ENCODE data around the gene SFN.
"Not testable (repeated sequence)": the region's sequence is repeated elsewhere in the genome, so short reads cannot be mapped to it uniquely, and the experiment has no call there.

Gene SFN

DNA sequence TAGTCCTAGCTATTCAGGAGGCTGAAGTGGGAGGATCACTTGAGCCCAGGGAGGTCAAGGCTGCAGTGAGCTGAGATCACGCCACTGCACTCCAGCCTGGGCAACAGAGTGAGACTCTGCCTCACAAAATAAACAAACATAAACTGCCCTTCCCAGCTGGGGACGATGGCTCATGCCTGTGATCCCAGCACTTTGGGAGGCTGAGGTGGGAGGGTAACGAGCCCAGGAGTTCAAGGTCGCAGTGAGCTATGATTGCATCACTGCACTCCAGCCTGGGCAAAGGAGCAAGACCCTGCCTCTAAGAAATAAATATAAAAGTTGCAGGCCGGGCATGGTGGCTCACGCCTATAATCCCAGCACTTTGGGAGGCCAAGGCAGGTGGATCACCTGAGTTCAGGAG, 18.7 kb downstream of the SFN start:
- H3K27me3 ChIP-seq (ENCODE audit: control insufficient read depth, insufficient read depth, low read length); H3K4me1 ChIP-seq (ENCODE audit: control insufficient read depth, insufficient read depth, low read length); H3K4me3 ChIP-seq (ENCODE audit: low read depth, low read length); H3K9me3 ChIP-seq (ENCODE audit: control insufficient read depth, insufficient read depth, low read length); H3K9ac ChIP-seq (ENCODE audit: low read depth, low read length): not testable (repeated sequence)
- peaks cover 36% of the 10 kb centered on the region for H3K36me3 ChIP-seq (ENCODE audit: control insufficient read depth, insufficient read depth, low read length)

DNA sequence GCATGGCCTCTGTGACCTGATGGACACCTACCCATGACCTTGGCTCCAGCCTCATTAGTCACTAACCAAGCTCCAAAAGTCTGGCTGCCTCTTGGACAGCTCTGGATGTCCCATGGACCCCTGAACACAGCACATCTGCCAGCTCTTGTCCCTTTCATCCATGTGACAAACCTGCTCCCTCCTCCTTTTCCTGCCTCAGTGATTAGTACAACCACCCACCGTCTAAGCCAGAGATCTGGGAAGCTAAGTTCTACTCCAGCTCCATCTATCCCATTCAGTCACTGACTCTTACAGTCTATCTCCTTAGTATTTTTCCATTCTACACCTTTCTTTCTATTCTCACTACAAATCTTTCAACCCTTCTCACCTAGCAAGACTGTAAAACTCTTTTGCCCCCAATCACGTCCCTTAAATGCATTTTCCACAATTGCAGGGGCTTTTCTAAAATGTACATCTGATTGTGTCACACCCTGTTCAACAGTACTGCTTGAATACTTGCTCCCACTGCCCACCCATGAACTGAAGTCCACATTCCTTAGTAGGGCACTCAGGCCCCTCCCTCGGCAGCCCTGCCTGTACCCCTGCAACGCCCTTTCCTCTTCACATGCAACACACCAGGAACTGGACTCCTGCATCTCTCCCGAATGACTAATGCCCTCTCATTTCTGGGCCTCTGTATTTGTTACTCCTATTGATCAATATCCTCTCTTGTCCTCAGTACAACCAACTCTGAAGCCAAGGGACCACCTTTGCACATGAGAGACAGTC, 19.9 kb downstream of the SFN start:
- H3K4me1 ChIP-seq (ENCODE audit: control insufficient read depth, insufficient read depth, low read length), result no peaks in the 10 kb centered on the region
- peaks cover 31% of the 10 kb centered on the region for H3K36me3 ChIP-seq (ENCODE audit: control insufficient read depth, insufficient read depth, low read length)
- H3K9me3 ChIP-seq (ENCODE audit: control insufficient read depth, insufficient read depth, low read length), result no peaks in the 10 kb centered on the region
- no peak overlapping the region for H3K9ac ChIP-seq (ENCODE audit: low read depth, low read length)
- no peak overlapping the region for H3K4me3 ChIP-seq (ENCODE audit: low read depth, low read length)
- H3K27me3 ChIP-seq (ENCODE audit: control insufficient read depth, insufficient read depth, low read length), result no peaks in the 10 kb centered on the region

DNA sequence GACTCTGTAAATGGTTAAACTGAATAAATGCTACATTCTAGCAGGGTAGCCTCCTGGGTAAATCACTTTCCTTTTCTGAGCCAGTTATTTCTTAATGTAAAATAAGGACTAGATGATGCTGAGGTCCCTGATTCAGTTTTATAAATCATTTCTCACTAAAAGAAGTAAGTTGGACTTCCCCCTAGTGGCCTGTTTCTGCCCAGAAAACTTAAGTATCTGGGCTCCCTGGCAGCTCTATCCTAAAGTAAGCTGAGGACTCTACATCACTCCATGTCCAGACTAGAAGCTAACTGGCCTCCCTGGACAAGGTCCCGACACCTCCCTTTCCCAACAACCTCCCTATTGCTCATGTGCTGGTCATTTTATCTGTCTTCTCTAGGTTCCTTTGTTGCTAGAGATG, 24.2 kb downstream of the SFN start:
- Histone ChIP-seq H3K27me3 (ENCODE audit: control insufficient read depth, insufficient read depth, low read length) (no peaks in the 10 kb centered on the region), H3K4me1 (ENCODE audit: control insufficient read depth, insufficient read depth, low read length) (peaks cover 4% of the 10 kb centered on the region), H3K9me3 (ENCODE audit: control insufficient read depth, insufficient read depth, low read length) (no peaks in the 10 kb centered on the region), H3K9ac (ENCODE audit: low read depth, low read length) (no peak overlapping the region), H3K4me3 (ENCODE audit: low read depth, low read length) (no peak overlapping the region), H3K36me3 (ENCODE audit: control insufficient read depth, insufficient read depth, low read length) (peaks cover 26% of the 10 kb centered on the region)

DNA sequence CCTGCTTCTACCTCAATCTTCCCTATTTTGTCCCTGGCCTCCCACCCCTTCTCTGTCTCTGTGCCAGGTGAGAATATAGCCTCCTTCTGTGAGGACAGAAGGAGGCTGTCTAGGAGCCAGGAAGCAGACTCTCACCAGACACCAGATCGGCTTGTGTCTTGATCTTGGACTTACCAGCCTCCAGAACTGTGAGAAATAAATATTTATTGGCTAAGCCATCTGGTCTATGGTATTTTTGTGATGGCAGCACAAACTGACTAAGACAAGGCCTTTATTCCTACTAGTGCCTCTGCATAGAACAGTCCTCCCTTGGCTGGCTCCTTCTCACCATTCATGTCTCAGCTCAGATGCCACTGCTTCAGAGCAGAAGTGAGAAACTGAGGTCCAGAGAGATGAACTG, 25.3 kb downstream of the SFN start:
- H3K27me3 ChIP-seq (ENCODE audit: control insufficient read depth, insufficient read depth, low read length), result no peaks in the 10 kb centered on the region
- no peaks in the 10 kb centered on the region for H3K9me3 ChIP-seq (ENCODE audit: control insufficient read depth, insufficient read depth, low read length)
- H3K4me1 ChIP-seq (ENCODE audit: control insufficient read depth, insufficient read depth, low read length), result peaks cover 4% of the 10 kb centered on the region
- H3K4me3 ChIP-seq (ENCODE audit: low read depth, low read length), result no peak overlapping the region
- no peak overlapping the region for H3K9ac ChIP-seq (ENCODE audit: low read depth, low read length)
- peaks cover 28% of the 10 kb centered on the region for H3K36me3 ChIP-seq (ENCODE audit: control insufficient read depth, insufficient read depth, low read length)

DNA sequence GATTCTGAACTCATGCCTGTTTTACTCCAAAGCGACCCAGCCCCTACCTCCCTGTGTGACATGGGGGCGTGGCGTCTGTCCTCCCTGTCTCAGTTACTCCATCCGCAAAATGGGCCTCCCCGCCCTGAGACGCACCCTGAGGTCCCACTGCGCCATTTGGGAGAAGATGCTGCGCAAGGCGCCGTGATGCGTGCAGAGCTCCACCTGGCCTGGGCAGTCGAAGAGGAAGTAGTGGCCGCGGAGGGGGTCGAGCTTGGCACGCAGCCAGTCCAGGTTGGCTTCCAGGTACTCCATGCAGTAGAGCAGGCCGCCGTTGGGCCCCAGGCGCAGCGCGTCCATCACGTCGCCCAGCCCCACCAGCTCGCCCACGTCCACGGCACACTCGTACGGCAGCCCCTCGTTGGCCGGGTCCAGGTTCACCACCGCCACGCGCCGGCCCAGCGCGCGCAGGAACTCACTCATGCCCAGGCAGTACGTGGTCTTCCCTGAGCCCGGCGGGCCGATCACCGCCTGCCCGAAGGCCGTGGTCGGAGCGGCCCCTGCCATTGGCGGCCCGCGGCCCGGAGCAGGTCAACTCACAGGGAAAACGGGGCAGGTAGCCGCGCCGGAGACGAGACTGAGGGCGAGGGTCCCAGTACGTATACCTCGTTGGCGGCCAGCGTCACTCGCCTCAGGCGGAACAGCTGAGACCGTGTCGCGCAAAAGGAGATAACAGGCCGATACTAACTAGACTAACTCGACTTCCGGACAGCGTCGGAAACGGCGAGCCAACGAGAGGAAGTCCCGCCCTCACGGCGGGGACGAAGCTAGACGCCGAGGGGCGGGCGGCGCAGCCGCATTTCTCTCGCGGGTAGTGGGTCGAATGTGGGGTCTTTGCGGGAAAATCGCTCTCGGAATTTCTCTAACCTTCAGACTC, 26.9 kb downstream of the SFN start, which contains the start of gene GPN2:
TSS of gene GPN2 (minus strand) at position 733 of the 916 bp plus-strand sequence. CDS start at position 546, 187 bp downstream.
- H3K9me3 ChIP-seq (ENCODE audit: control insufficient read depth, insufficient read depth, low read length), result no peaks in the 10 kb centered on the region
- H3K4me1 ChIP-seq (ENCODE audit: control insufficient read depth, insufficient read depth, low read length), result peaks cover 4% of the 10 kb centered on the region
- H3K27me3 ChIP-seq (ENCODE audit: control insufficient read depth, insufficient read depth, low read length), result no peaks in the 10 kb centered on the region
- peak within 1 kb of the TSS; percentile 89 for H3K4me3 ChIP-seq (ENCODE audit: low read depth, low read length)
- peak within 1 kb of the TSS; percentile 93 for H3K9ac ChIP-seq (ENCODE audit: low read depth, low read length)
- H3K36me3 ChIP-seq (ENCODE audit: control insufficient read depth, insufficient read depth, low read length), result peaks cover 28% of the 10 kb centered on the region

DNA sequence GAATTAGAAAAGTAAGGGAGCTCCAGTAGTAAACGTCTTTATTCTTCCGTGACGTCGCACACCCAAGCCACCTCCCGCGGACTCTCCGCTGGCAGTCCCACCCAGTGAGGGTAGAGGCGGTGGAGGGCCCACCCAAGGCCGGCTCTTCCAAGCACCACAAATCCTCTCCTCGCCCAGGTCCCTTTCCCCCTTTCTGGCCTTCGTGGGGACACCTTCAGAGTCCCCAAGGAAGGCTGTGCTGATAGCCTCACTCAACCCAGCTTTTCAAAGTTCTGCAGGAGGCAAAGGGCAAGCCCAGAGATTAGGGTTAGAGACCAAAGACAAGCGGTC, 27.5 kb downstream of the SFN start:
- H3K9ac ChIP-seq (ENCODE audit: low read depth, low read length), result peak overlapping the region; percentile 93
- peaks cover 22% of the 10 kb centered on the region for H3K36me3 ChIP-seq (ENCODE audit: control insufficient read depth, insufficient read depth, low read length)
- peak overlapping the region; percentile 89 for H3K4me3 ChIP-seq (ENCODE audit: low read depth, low read length)
- H3K27me3 ChIP-seq (ENCODE audit: control insufficient read depth, insufficient read depth, low read length), result no peaks in the 10 kb centered on the region
- H3K9me3 ChIP-seq (ENCODE audit: control insufficient read depth, insufficient read depth, low read length), result no peaks in the 10 kb centered on the region
- peaks cover 4% of the 10 kb centered on the region for H3K4me1 ChIP-seq (ENCODE audit: control insufficient read depth, insufficient read depth, low read length)

DNA sequence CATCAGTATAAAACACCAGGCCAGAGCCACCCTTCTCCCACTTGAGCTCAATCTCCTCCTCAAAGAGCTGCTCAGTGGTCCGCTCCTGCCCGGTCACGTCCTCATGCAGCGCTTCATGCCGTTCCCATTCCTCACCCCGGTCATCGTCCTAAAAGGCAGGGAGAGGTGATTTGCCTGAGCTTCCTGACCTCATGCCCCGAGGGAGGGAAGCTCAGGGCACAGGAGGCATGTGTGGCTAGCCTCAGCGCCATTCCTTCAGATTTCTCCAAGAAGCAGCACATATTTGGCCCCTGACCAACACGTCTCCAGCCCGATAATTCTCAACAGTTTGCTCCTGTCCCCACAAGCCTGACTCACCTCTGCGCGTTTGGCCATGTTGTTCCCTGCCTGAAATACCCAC, 31.3 kb downstream of the SFN start:
- Histone ChIP-seq H3K9ac (ENCODE audit: low read depth, low read length) (no peak overlapping the region), H3K4me3 (ENCODE audit: low read depth, low read length) (no peak overlapping the region), H3K27me3 (ENCODE audit: control insufficient read depth, insufficient read depth, low read length) (no peaks in the 10 kb centered on the region), H3K36me3 (ENCODE audit: control insufficient read depth, insufficient read depth, low read length) (peaks cover 15% of the 10 kb centered on the region), H3K4me1 (ENCODE audit: control insufficient read depth, insufficient read depth, low read length) (peaks cover 2% of the 10 kb centered on the region), H3K9me3 (ENCODE audit: control insufficient read depth, insufficient read depth, low read length) (no peaks in the 10 kb centered on the region)

DNA sequence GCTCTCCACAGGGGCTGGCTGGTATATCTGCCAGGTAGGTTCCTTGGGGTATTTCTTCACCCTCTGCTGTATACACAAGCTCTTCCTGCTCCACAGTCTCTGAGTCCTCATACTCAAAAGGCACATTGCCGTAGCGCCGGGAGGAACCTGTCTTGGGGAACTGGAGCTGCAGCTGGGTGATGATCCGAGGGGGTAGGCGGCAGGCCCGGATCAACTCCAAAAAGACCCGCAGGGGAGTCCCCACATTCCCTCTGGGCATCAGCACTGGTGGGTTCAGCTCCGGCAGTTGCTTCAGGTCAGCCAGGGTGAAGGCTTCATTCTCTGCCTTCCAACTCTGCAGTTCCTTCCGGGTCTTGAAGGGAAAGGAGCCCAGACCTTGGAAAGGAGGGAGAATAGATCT, 34.4 kb downstream of the SFN start:
- Histone ChIP-seq H3K4me1 (ENCODE audit: control insufficient read depth, insufficient read depth, low read length) (peaks cover 3% of the 10 kb centered on the region), H3K9ac (ENCODE audit: low read depth, low read length) (no peak overlapping the region), H3K9me3 (ENCODE audit: control insufficient read depth, insufficient read depth, low read length) (no peaks in the 10 kb centered on the region), H3K4me3 (ENCODE audit: low read depth, low read length) (no peak overlapping the region), H3K27me3 (ENCODE audit: control insufficient read depth, insufficient read depth, low read length) (no peaks in the 10 kb centered on the region), H3K36me3 (ENCODE audit: control insufficient read depth, insufficient read depth, low read length) (peaks cover 12% of the 10 kb centered on the region)

DNA sequence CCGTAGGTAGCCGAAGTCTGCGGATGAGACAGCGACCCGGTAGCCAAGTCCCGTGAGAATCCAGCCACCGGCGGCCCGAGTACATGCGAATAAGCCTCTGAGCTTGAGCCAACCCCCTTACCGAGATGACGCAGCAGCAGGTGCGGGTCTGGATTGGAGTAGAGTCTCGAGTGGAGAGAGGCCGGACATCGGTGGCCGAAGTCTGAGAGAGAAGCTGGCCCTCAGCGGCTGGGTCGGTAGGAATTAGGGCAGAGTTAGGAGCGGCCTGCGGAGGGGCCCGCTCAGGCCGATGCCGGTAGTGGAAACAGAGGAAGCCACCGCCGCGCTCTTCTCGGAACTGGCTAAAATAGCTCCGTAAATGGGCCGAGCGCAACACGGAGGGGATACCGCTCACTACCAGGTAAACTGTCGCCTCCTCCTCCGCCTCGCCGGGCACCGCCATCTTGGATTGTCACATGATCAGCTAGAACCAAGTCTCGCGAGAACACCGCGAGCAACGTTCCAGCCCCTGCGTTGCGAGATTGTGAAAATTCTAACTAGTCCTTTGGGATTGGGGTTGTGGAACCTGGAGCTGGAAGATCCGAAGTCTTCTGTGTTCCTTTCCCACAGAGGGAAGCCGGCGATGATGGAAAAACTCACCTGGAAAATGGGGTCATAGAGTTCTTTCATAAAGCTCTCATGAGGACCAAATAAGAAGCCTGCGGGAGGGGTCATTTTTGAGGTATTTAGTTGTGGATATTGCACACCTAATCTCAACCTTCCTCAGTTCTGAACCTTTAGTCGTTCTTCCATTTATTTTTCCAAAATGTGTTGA, 37.3 kb downstream of the SFN start, which contains the start of gene GPATCH3:
TSS of gene GPATCH3 (minus strand) at position 467 of the 814 bp plus-strand sequence. CDS start at position 442, 25 bp downstream.
- Histone ChIP-seq H3K4me1 (ENCODE audit: control insufficient read depth, insufficient read depth, low read length) (peaks cover 3% of the 10 kb centered on the region), H3K9me3 (ENCODE audit: control insufficient read depth, insufficient read depth, low read length) (no peaks in the 10 kb centered on the region), H3K9ac (ENCODE audit: low read depth, low read length) (peak within 1 kb of the TSS; percentile 75), H3K27me3 (ENCODE audit: control insufficient read depth, insufficient read depth, low read length) (no peaks in the 10 kb centered on the region), H3K4me3 (ENCODE audit: low read depth, low read length) (peak within 1 kb of the TSS; percentile 78), H3K36me3 (ENCODE audit: control insufficient read depth, insufficient read depth, low read length) (no peaks in the 10 kb centered on the region)

DNA sequence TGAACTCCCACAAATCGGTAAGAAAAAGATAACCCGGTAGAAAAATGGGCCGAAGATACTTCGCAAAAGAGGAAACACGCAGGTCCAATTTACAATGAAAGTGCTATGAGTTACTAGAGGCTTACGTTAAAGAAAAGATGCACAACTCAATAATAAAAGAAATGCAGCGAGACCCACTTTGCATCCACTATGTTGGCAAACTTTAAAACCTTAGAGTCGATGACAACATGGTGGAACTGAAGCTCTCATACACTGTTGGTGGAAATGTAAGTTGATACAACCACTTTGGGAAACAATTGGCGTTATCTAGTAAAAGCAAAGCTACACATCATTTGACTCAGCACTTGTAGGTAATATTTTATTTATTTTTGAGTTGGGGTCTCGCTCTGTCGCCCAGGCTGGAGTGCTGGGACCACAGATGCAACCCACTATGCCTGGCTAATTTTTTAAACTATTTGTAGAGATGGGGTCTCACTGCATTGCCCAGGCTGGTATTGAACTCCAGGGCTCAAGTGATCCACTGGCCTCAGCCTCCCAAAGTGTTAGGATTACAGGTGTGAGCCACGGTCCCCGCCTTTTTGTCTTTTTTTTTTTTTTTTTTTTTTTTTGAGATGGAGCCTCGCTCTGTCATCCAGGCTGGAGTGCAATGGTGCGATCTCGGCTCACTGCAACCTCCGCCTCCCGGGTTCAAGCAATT, 38.0 kb downstream of the SFN start:
- peak overlapping the region; percentile 75 for H3K9ac ChIP-seq (ENCODE audit: low read depth, low read length)
- H3K4me1 ChIP-seq (ENCODE audit: control insufficient read depth, insufficient read depth, low read length), result peaks cover 3% of the 10 kb centered on the region
- no peaks in the 10 kb centered on the region for H3K36me3 ChIP-seq (ENCODE audit: control insufficient read depth, insufficient read depth, low read length)
- no peaks in the 10 kb centered on the region for H3K27me3 ChIP-seq (ENCODE audit: control insufficient read depth, insufficient read depth, low read length)
- peak overlapping the region; percentile 78 for H3K4me3 ChIP-seq (ENCODE audit: low read depth, low read length)
- no peaks in the 10 kb centered on the region for H3K9me3 ChIP-seq (ENCODE audit: control insufficient read depth, insufficient read depth, low read length)
